Renal cortex interstitium (tissue), 11 donors: ENCODE measurements around the gene TEN1. TPM values are rescaled to one million over a fixed set of nuclear protein-coding genes. Genes with fewer than 3 reads are reported as not detected.
"Not testable (repeated sequence)": the region's sequence is repeated elsewhere in the genome, so short reads cannot be mapped to it uniquely, and the experiment has no call there.

ENCODE experiments used
- DNase-seq, 11 donors: peaks; one replicate each; pipeline ENCODE4 v3.0.0-alpha.2; 2013; ENCODE audit warnings: low read depth in 9 of 11, low spot score in 4 of 11; ENCODE audit errors: extremely low read depth in 1 of 11
- polyA plus RNA-seq, 3 donors: library from polyadenylated mRNA; unstranded; fragments of 120-200 nt; gene quantifications; one replicate each; pipeline ENCODE4 v1.2.1, GENCODE V29; 2013; ENCODE audit not compliant: insufficient read length in 3 of 3

TEN1 gene
- polyA plus RNA-seq, 3 donors = 19.5 to 26.9 (median 23.3) TPM

- DNase-seq = no peak
Observed at GRCh38 chr17:75965468-75965867, 13.6 kb upstream of the TEN1 start.

- DNase-seq = not testable (repeated sequence)
Observed at GRCh38 chr17:75969044-75969443, 10.0 kb upstream of the TEN1 start.

- DNase-seq = no peak
Observed at GRCh38 chr17:75970011-75970523, 9.0 kb upstream of the TEN1 start.

DNA sequence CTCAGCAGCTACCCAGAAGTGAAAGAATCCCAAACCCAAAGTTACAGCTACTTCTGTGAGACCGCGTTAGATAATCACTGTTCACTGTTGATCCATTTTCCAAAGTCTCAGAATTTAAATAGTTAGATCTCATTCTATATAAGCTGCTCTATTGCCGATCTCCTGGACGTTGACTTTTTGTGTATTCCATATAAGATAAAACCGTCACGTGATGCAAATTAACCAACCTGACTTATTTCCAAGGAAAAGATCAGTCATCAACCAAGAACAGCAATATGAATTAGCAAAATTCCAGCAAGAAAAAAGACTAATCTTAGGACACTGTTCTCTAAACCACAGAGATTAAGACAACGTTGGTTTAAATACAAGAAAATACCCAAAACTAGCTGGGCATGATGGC, 8.4 kb upstream of the TEN1 start:
- no peak for DNase-seq

GRCh38 chr17:75975187-75975586, 3.9 kb upstream of the TEN1 start:
- DNase-seq = not testable (repeated sequence)

DNA sequence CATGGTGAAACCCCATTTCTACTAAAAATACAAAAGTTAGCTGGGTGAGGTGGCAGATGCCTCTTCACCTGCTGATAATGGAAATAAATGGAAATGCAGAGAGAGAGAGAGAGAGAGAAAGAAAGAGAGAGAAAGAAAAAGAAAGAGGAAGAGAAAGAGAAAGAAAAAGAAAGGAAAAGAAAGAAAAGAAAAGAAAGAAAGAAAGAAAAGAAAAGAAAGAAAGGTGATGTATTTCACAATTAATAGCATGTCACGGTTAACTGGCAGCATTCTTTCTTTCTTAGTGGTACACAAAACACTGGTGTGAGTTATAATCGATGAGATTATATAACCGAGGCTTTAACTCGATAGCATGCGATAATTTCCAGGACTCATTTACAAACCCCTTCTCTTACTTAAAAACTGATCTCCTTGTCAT, 3.3 kb upstream of the TEN1 start:
- no peak for DNase-seq

GRCh38 chr17:75976175-75976848, 2.7 kb upstream of the TEN1 start:
- DNase-seq = no peak

DNA sequence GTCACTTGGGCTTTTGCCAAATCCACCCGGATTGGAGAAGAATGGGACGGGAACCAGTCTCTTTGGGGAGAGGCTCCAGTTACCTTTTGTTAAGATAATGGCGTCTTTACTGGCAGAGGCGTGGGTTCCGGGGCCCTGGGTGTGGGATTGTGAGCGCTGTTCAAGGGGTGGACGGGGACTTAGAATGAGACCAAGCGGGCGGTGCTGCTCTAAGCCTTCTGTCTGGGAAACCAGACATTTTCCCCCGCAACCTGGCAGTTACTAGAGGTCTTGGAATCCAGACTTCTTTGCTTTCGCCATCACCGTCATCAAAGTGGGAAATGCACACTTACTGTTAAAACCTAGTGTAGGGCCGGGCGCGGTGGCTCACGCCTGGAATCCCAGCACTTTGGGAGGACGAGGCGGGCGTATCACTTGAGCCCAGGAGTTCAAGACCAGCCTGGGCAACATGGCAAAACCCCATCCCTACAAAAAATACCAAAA, 706 bp downstream of the TEN1 start:
- no peak for DNase-seq

- no peak for DNase-seq
Observed at GRCh38 chr17:75980188-75981018, 1.4 kb downstream of the TEN1 start.

DNA sequence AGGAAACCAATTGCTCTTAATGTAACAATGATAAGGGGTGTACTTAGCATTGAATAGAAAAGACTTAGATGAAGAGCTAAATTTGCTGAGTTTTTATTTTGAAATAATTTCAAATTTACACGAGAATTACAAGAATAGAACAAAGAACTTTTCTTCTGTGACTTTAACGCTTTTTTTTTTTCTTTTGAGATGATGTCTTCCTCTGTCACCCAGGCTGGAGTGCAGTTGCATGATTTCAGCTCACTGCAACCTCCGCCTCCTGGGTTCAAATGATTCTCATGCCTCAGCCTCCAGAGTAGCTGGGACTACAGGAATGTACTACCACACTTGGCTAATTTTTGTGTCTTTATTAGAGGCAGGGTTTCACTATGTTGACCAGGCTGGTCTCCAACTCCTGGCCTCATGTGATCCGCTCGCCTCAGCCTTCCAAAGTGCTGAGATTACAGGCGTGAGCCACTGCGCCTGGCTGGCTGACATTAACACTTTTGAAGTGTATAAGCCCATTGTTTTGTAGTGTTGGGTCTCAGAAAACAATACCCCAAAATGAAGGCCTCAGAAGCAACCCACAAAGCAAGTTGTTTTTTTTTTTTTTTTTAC, 2.1 kb downstream of the TEN1 start:
- DNase-seq = no peak

GRCh38 chr17:75983501-75984181, 4.6 kb downstream of the TEN1 start:
- DNase-seq = no peak

DNA sequence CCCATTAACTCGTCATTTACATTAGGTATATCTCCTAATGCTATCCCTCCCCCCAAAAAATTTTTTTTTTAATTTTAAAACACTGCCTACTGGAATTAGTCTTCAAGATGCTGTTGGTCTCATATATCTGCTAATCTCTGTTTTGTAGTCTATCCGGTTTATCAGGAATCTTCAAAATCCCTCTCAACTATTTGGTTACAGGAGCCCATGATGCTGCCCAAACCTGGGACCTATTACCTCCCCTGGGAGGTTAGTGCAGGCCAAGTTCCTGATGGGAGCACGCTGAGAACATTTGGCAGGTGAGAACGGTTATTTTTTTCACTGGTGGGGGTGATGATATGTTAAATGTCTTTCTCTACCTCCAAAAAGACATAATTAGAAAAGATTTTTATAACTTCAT, 6.9 kb downstream of the TEN1 start:
- DNase-seq = no peak

- no peak for DNase-seq
Observed at GRCh38 chr17:75987041-75987440, 8.0 kb downstream of the TEN1 start.

DNA sequence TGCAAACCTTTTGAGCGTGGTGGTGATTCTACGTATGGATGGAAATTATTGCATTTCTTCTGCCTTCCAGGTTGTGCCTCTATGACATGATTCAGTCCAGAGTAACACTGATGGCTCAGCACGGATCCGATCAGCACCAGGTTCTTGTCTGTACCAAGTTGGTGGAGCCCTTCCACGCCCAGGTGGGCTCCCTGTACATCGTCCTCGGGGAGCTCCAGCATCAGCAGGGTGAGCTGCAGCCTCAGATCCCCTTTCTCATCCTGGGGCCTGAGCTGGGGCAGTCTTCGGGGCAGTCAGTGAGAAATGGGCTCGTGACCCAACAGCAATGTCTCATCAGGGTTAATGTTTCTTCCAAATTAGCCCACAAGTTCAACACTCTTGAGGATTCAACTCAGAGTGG, 12.4 kb downstream of the TEN1 start:
- DNase-seq = no peak

GRCh38 chr17:75994802-75995370, 15.8 kb downstream of the TEN1 start:
- DNase-seq = no peak

GRCh38 chr17:75995385-75995925, 16.4 kb downstream of the TEN1 start:
- DNase-seq = no peak

DNA sequence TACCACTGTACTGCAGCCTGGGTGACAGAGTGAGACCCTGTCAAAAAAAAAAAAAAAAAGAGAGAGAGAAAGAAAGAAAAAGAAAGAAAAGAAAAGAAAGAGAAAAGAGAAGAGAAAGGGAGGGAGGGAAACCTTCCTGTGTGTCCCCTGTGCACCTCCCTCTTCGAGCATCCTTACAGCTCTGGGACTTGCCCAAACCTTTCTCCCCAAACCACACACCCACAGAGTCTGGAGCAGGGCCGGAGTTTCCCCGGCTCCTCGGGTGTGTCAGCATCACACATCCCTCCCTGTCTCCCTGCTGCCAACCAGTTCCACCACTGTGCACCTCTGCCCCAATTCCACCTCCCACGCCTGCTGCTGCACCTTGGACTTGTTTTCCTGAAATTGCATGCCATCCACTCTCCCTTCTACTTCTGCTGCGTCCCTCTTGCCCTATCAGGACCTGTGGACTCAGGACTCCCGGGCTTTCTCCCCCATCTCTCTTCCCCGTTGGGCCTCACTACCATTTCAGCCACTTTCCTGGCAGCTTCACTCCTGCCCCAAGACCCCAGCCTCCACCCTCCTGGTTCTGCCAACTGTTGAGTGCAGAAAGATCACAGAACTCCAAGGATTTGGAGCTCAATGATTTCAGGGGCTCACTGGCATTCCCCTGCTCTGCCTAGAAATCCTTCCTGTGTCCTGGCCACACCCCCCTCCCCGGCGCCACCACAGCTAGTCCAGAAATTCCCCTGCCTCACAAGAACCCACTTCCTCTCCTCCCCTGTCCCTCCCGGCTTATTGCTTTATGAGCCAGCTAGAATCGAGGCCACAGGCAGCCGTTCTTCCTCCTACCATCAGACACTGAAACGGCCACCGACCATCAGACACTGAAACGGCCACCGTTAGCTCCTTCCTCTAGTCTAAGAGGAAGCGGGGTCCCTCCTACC, 17.9 kb downstream of the TEN1 start:
- DNase-seq = peak in 3 of 11 donors; percentile 22 to 38 (median 27)

- DNase-seq = no peak
Observed at GRCh38 chr17:75998327-75998795, 19.3 kb downstream of the TEN1 start.
